GM12878 (cell line): ENCODE measurements around the gene LARP4. TPM values are rescaled to one million over a fixed set of nuclear protein-coding genes. Genes with fewer than 3 reads are reported as not detected.
A peak's percentile ranks its signal among the peaks of the same experiment; 100 is the strongest.

Experiments
- ATF2 ChIP-seq: IDR thresholded peaks from 2 replicates; pipeline ENCODE4 v1.6.1; 2012; ENCODE audit warnings: low read length, inconsistent platforms
- ATF7 ChIP-seq: fragments of 450-650 bp; IDR thresholded peaks from 2 replicates; pipeline ENCODE4 v1.6.1; 2016; ENCODE audit warnings: low read depth, mild to moderate bottlenecking
- BCL11A ChIP-seq: IDR thresholded peaks from 2 replicates; pipeline ENCODE4 v1.6.1; 2011; ENCODE audit warnings: low read depth, low read length
- BCL3 ChIP-seq: IDR thresholded peaks from 2 replicates; pipeline ENCODE4 v1.6.1; 2011; ENCODE audit warnings: borderline replicate concordance, low read depth, mild to moderate bottlenecking, moderate library complexity, low read length; ENCODE audit not compliant: insufficient read depth, poor library complexity, severe bottlenecking
- CREM ChIP-seq: IDR thresholded peaks from 2 replicates; pipeline ENCODE4 v1.6.1; 2014; ENCODE audit warnings: antibody characterized with exemption, low read depth
- EED ChIP-seq: sonication (generic); IDR thresholded peaks from 2 replicates; pipeline ENCODE4 v1.6.1; 2016; ENCODE audit warnings: antibody characterized with exemption, low read depth
- ETV6 ChIP-seq, 2 experiments: fragments of 450-650 bp in 1 of 2; IDR thresholded peaks in 1 of 2; conservative IDR thresholded peaks in 1 of 2; 2 replicates each; pipeline ENCODE4 v1.6.1; 2014; ENCODE audit warnings: antibody characterized with exemption in 1 of 2, borderline replicate concordance in 1 of 2, low read depth in 1 of 2, mild to moderate bottlenecking in 1 of 2, moderate library complexity in 1 of 2
- HDGF ChIP-seq: fragments of 450-650 bp; IDR thresholded peaks from 2 replicates; pipeline ENCODE4 v1.6.1; 2016; ENCODE audit warnings: antibody characterized with exemption
- JUND ChIP-seq: IDR thresholded peaks from 2 replicates; pipeline ENCODE4 v1.6.1; 2012; ENCODE audit warnings: low read depth, mild to moderate bottlenecking, low read length, improper control_type of control experiment, moderate library complexity
- MEF2A ChIP-seq: IDR thresholded peaks from 2 replicates; pipeline ENCODE4 v1.6.1; 2011; ENCODE audit warnings: low read depth, mild to moderate bottlenecking, low read length, moderate library complexity; ENCODE audit not compliant: insufficient read depth
- MYB ChIP-seq: fragments of 150-350 bp; IDR thresholded peaks from 2 replicates; pipeline ENCODE4 v1.6.1; 2014; ENCODE audit warnings: mild to moderate bottlenecking, low read depth, low read length, borderline replicate concordance
- POLR2AphosphoS2 ChIP-seq: IDR thresholded peaks from 2 replicates; pipeline ENCODE4 v1.6.1; 2011; ENCODE audit warnings: low read depth, mild to moderate bottlenecking, low read length, improper control_type of control experiment, moderate library complexity
- RB1 ChIP-seq: fragments of 450-650 bp; formaldehyde crosslinking; IDR thresholded peaks from 2 replicates; pipeline ENCODE4 v1.6.1; 2017; ENCODE audit warnings: mild to moderate bottlenecking, borderline replicate concordance
- SPI1 ChIP-seq: IDR thresholded peaks from 2 replicates; pipeline ENCODE4 v1.6.1; 2011; ENCODE audit warnings: low read depth, mild to moderate bottlenecking, low read length, moderate library complexity, borderline replicate concordance; ENCODE audit not compliant: insufficient read depth
- ZBTB11 ChIP-seq: fragments of 450-650 bp; formaldehyde crosslinking; IDR thresholded peaks from 2 replicates; pipeline ENCODE4 v1.5.0; 2022; ENCODE audit warnings: mild to moderate bottlenecking, missing genetic modification characterization
- ZBTB40 ChIP-seq: fragments of 450-650 bp; IDR thresholded peaks from 2 replicates; pipeline ENCODE4 v1.6.1; 2016; ENCODE audit warnings: mild to moderate bottlenecking, moderate library complexity, borderline replicate concordance
- polyA plus RNA-seq, 11 experiments: library from polyadenylated mRNA; depleted of rRNA in 4 of 11; unstranded in 6 of 11; stranded (reverse) in 5 of 11; fragments of >200 nt; fragmentation: Nextera tagmentation in 4 of 11; fragmentation: Illumina TruSeq in 1 of 11; extraction: Ambion mirVana in 4 of 11; extraction: Trizol in 1 of 11; gene quantifications; 1 replicate in 1 of 11; 2 replicates in 10 of 11; pipeline versions ENCODE4 v1.2.1 to v1.2.3, GENCODE V29; 2011 to 2016; ENCODE audit warnings: inconsistent platforms in 2 of 11, missing spikeins in 2 of 11, low read depth in 1 of 11
- total RNA-seq, 4 experiments: library from RNA; depleted of rRNA in 3 of 4; stranded (reverse); fragments of >200 nt in 3 of 4; fragmentation: Illumina TruSeq in 1 of 4; extraction: Trizol in 1 of 4; gene quantifications; 2 replicates each; pipeline versions ENCODE4 v1.2.1 to v1.2.3, GENCODE V29; 2013 to 2021
- TF ChIP-seq, protein P1 (sequence below): fragments of 450-650 bp; IDR thresholded peaks from 2 replicates; pipeline ENCODE4 v1.6.1; 2016; ENCODE audit warnings: mild to moderate bottlenecking

LARP4 gene
- total and polyA plus RNA-seq, 10 of the 15 experiments (the other 5 are each of a cell fraction or from before 2014, with no cell fraction given) = 24.1 to 72.6 (median 35.6) TPM

DNA sequence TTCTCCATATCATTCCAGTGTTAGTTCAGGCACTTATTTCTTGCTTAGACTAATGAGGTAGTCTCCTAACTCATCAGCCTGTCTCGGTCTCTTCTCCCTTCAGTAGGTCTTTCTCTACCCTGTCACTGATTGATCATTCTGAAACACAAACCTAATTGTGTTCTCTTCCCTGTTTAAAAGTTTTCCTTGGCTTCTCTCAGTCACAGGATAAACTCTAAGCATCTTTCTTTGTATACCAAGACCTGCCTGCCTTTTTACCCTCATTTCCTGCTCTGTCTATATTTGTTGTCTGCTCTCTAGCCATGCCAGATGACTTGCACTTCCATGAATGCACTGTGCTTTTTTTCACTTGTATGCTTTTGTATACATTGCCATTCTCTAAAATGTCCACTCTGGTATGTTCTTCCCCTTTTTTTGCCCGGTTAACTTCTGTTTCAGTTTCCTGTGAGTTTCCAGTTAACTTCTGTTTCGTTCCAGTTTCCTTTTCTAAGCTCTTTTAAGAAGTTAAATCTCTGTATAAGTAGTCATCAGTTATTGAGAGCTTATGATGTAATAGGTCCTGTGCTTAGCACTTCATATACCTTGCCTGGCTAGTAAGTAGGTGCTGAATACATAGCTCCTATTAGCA, 116.8 kb downstream of the LARP4 start (continued):
- no peak for TF ChIP-seq ZBTB40
- no peak for TF ChIP-seq ZBTB11
- TF ChIP-seq HDGF = peak; percentile 53; the same call in 1 of the 2 replicates
- peak; percentile 88 for TF ChIP-seq ATF7
- TF ChIP-seq MEF2A = 0 out of 2 replicates have a peak, but pooled peaks have one; percentile 43
- no peak for TF ChIP-seq BCL3
- no peak for TF ChIP-seq POLR2AphosphoS2
- peak; percentile 35; the same call in 1 of the 2 replicates for TF ChIP-seq SPI1
- peak in 1 of 2 experiments; percentile 95; a peak in 2 of 4 replicates for TF ChIP-seq ETV6 (conservative IDR thresholded peaks at IDR 0.05 in 1 of 2, IDR thresholded peaks at IDR 0.05 in 1 of 2; ENCODE audit: borderline replicate concordance in 1 of 2, low read depth in 1 of 2)
- TF ChIP-seq MYB = no peak
- TF ChIP-seq ATF2 = peak; percentile 83
- no peak for TF ChIP-seq JUND
- TF ChIP-seq, protein P1, sequence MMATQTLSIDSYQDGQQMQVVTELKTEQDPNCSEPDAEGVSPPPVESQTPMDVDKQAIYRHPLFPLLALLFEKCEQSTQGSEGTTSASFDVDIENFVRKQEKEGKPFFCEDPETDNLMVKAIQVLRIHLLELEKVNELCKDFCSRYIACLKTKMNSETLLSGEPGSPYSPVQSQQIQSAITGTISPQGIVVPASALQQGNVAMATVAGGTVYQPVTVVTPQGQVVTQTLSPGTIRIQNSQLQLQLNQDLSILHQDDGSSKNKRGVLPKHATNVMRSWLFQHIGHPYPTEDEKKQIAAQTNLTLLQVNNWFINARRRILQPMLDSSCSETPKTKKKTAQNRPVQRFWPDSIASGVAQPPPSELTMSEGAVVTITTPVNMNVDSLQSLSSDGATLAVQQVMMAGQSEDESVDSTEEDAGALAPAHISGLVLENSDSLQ = peak; percentile 44; the same call in 1 of the 2 replicates
- peak; percentile 39; the same call in 1 of the 2 replicates for TF ChIP-seq CREM
- TF ChIP-seq BCL11A = no peak; the same call in 1 of the 2 replicates
- TF ChIP-seq RB1 = no peak
- TF ChIP-seq EED = peak; percentile 39; the same call in 1 of the 2 replicates
